H9 (cell line): ENCODE results near the gene RAB40C. TPM values are rescaled to one million over a fixed set of nuclear protein-coding genes. Genes with fewer than 3 reads are reported as not detected.

Experiments
- DNase-seq: peaks from one replicate; pipeline ENCODE4 v3.0.0-alpha.2; 2017
- H2AFZ ChIP-seq: one replicate; pipeline ENCODE4 v1.6.1; 2013; ENCODE audit warnings: mild to moderate bottlenecking, low read length, control low read depth, moderate library complexity
- H2AK5ac ChIP-seq: 2 replicates; pipeline ENCODE4 v1.6.1; 2013; ENCODE audit warnings: low read length, control low read depth, mixed read lengths; ENCODE audit not compliant: insufficient read length
- H2BK120ac ChIP-seq: one replicate; pipeline ENCODE4 v1.6.1; 2013; ENCODE audit warnings: low read depth, mild to moderate bottlenecking, low read length, control low read depth, inconsistent platforms; ENCODE audit not compliant: poor library complexity, severe bottlenecking
- H2BK12ac ChIP-seq: 2 replicates; pipeline ENCODE4 v1.6.1; 2013; ENCODE audit warnings: low read length, control low read depth, mixed read lengths, low read depth; ENCODE audit not compliant: insufficient read length
- H2BK15ac ChIP-seq: 2 replicates; pipeline ENCODE4 v1.6.1; 2013; ENCODE audit warnings: low read depth, low read length, control low read depth
- H2BK20ac ChIP-seq: one replicate; pipeline ENCODE4 v1.6.1; 2013; ENCODE audit warnings: low read depth, mild to moderate bottlenecking, low read length, control low read depth, inconsistent platforms; ENCODE audit not compliant: poor library complexity, severe bottlenecking
- H2BK5ac ChIP-seq: 2 replicates; pipeline ENCODE4 v1.6.1; 2013; ENCODE audit warnings: low read length, control low read depth, mixed read lengths; ENCODE audit not compliant: insufficient read length
- H3K14ac ChIP-seq: 2 replicates; pipeline ENCODE4 v1.6.1; 2013; ENCODE audit warnings: low read length, control low read depth; ENCODE audit not compliant: insufficient read depth
- H3K18ac ChIP-seq: 2 replicates; pipeline ENCODE4 v1.6.1; 2013; ENCODE audit warnings: low read depth, mild to moderate bottlenecking, mixed read lengths, low read length, control low read depth; ENCODE audit not compliant: insufficient read length
- H3K23ac ChIP-seq: 2 replicates; pipeline ENCODE4 v1.6.1; 2013; ENCODE audit warnings: low read length, control low read depth, mixed read lengths, low read depth; ENCODE audit not compliant: insufficient read length
- H3K23me2 ChIP-seq: 2 replicates; pipeline ENCODE4 v1.6.1; 2013; ENCODE audit warnings: low read depth, mild to moderate bottlenecking, mixed read lengths, low read length, control low read depth; ENCODE audit not compliant: insufficient read length, poor library complexity, severe bottlenecking
- H3K27ac ChIP-seq: 2 replicates; pipeline ENCODE4 v1.5.1; 2013; ENCODE audit warnings: low read length, control low read depth, mixed read lengths, low read depth; ENCODE audit not compliant: insufficient read length
- H3K27me3 ChIP-seq: 2 replicates; pipeline ENCODE4 v1.6.1; 2013; ENCODE audit warnings: low read length, control low read depth, inconsistent platforms; ENCODE audit not compliant: insufficient read depth
- H3K4ac ChIP-seq: 2 replicates; pipeline ENCODE4 v1.6.1; 2013; ENCODE audit warnings: low read depth, mild to moderate bottlenecking, control low read depth, inconsistent platforms, low read length, moderate library complexity
- H3K4me1 ChIP-seq: 2 replicates; pipeline ENCODE4 v1.6.1; 2013; ENCODE audit warnings: low read length, control low read depth, inconsistent platforms; ENCODE audit not compliant: insufficient read depth
- H3K4me2 ChIP-seq: 2 replicates; pipeline ENCODE4 v1.6.1; 2013; ENCODE audit warnings: low read length, control low read depth, mixed read lengths; ENCODE audit not compliant: insufficient read length, insufficient read depth
- H3K56ac ChIP-seq: 2 replicates; pipeline ENCODE4 v1.6.1; 2013; ENCODE audit warnings: low read depth, mild to moderate bottlenecking, mixed read lengths, low read length, control low read depth; ENCODE audit not compliant: insufficient read length
- H3K79me1 ChIP-seq: 2 replicates; pipeline ENCODE4 v1.6.1; 2013; ENCODE audit warnings: low read depth, mild to moderate bottlenecking, moderate library complexity, low read length, control low read depth, inconsistent platforms; ENCODE audit not compliant: insufficient read depth, poor library complexity, severe bottlenecking
- H3K79me2 ChIP-seq: 2 replicates; pipeline ENCODE4 v1.6.1; 2013; ENCODE audit warnings: low read length, control low read depth, inconsistent platforms; ENCODE audit not compliant: insufficient read depth
- H3K9ac ChIP-seq: 2 replicates; pipeline ENCODE4 v1.6.1; 2013; ENCODE audit warnings: low read length, control low read depth, mixed read lengths; ENCODE audit not compliant: insufficient read length; ENCODE audit errors: extremely low read depth
- H3K9me3 ChIP-seq: one replicate; pipeline ENCODE4 v1.6.1; 2013; ENCODE audit warnings: low read depth, low read length, inconsistent platforms; ENCODE audit not compliant: control insufficient read depth
- H3T11ph ChIP-seq: one replicate; pipeline ENCODE4 v1.6.1; 2013; ENCODE audit warnings: mild to moderate bottlenecking, low read length, control low read depth, inconsistent platforms
- H4K20me1 ChIP-seq: one replicate; pipeline ENCODE4 v1.6.1; 2013; ENCODE audit not compliant: control insufficient read depth, insufficient read length, insufficient read depth
- H4K5ac ChIP-seq: 2 replicates; pipeline ENCODE4 v1.6.1; 2013; ENCODE audit warnings: low read depth, mild to moderate bottlenecking, mixed read lengths, low read length, control low read depth; ENCODE audit not compliant: insufficient read length
- H4K8ac ChIP-seq: replicated peaks from 2 replicates; pipeline ENCODE4 v1.6.1; 2013; ENCODE audit warnings: low read length, control low read depth, mixed read lengths, low read depth; ENCODE audit not compliant: insufficient read length
- H4K91ac ChIP-seq: 2 replicates; pipeline ENCODE4 v1.6.1; 2013; ENCODE audit warnings: low read depth, mild to moderate bottlenecking, moderate library complexity, mixed read lengths, low read length, control low read depth; ENCODE audit not compliant: insufficient read length
- H3K27ac Mint-ChIP-seq, 3 experiments: 2 replicates in 2 of 3; 3 replicates in 1 of 3; pipeline ENCODE4 v1.8.0; 2020 to 2021; ENCODE audit warnings: mixed read lengths in 3 of 3, mild to moderate bottlenecking in 1 of 3, moderate library complexity in 1 of 3
- H3K27me3 Mint-ChIP-seq: 2 replicates; pipeline ENCODE4 v1.8.0; 2021; ENCODE audit warnings: low read depth, mild to moderate bottlenecking, moderate library complexity, mixed read lengths
- H3K36me3 Mint-ChIP-seq, 3 experiments: 2 replicates in 2 of 3; 3 replicates in 1 of 3; pipeline ENCODE4 v1.8.0; 2020 to 2021; ENCODE audit warnings: low read depth in 3 of 3, mixed read lengths in 3 of 3; ENCODE audit not compliant: insufficient read depth in 1 of 3
- H3K4me1 Mint-ChIP-seq, 2 experiments: 2 replicates each; pipeline ENCODE4 v1.8.0; 2020; ENCODE audit warnings: mixed read lengths in 2 of 2
- H3K4me3 Mint-ChIP-seq, 2 experiments: 2 replicates in 1 of 2; 3 replicates in 1 of 2; pipeline ENCODE4 v1.8.0; 2020 to 2021; ENCODE audit warnings: mild to moderate bottlenecking in 2 of 2, mixed read lengths in 2 of 2, moderate library complexity in 1 of 2
- H3K9me3 Mint-ChIP-seq, 2 experiments: 2 replicates in 1 of 2; 3 replicates in 1 of 2; pipeline ENCODE4 v1.8.0; 2020; ENCODE audit warnings: mild to moderate bottlenecking in 2 of 2, mixed read lengths in 2 of 2, moderate library complexity in 1 of 2
- CTCF ChIP-seq: fragments of 200-600 bp; sonication (generic); conservative IDR thresholded peaks from 3 replicates; pipeline ENCODE4 v1.8.0; 2021; ENCODE audit warnings: antibody characterized with exemption, mild to moderate bottlenecking
- WGBS: extraction: QIAGEN DNeasy Blood & Tissue Kit; methylation state at CpG from one replicate; pipeline ENCODE4 v1.1.7; 2013; ENCODE audit warnings: missing lambda C conversion rate, low lambda C conversion rate, mixed read lengths; ENCODE audit not compliant: insufficient read length; ENCODE audit errors: extremely low coverage; 5-methylcytosine and 5-hydroxymethylcytosine counted together
- total RNA-seq: library from RNA; stranded (reverse); gene quantifications from 2 replicates; pipeline ENCODE4 v1.2.1, GENCODE V29; 2021

The RAB40C gene
- total RNA-seq, 1 experiment from 2014 or later: 19.1 TPM

GRCh38 chr16:590188-590814 lies 435 bp downstream of the RAB40C start:
- H3K79me2 ChIP-seq: no peaks in the 10 kb centered on the region; the same call in 1 of the 2 replicates
- Mint-ChIP-seq H3K4me3 (peak overlapping the region; percentile 77 to 86), H3K4me1 (peaks cover 16 to 26% of the 10 kb centered on the region in 2 experiments), H3K27me3 (peaks cover 51% of the 10 kb centered on the region), H3K9me3 (0 out of 5 replicates have a peak, but pooled peaks cover 0 to 3% of the 10 kb centered on the region in 2 experiments), H3K27ac (peak overlapping the region in 1 of 3 experiments; percentile 47; a peak in 2 of 7 replicates), H3K36me3 (peaks cover 0 to 12% (median 7%) of the 10 kb centered on the region in 3 experiments; a peak in 6 of 7 replicates)
- no peaks in the 10 kb centered on the region for H3K4me1 ChIP-seq
- peaks cover 5% of the 10 kb centered on the region for H3K23me2 ChIP-seq
- H4K8ac ChIP-seq: no peak overlapping the region
- no peak overlapping the region for H2BK5ac ChIP-seq
- H3K27ac ChIP-seq: no peak overlapping the region
- no peak overlapping the region for H3K23ac ChIP-seq
- no peak overlapping the region; the same call in 1 of the 2 replicates for H3K14ac ChIP-seq
- H2BK15ac ChIP-seq: no peak overlapping the region
- H3K9me3 ChIP-seq: no peaks in the 10 kb centered on the region
- H2BK20ac ChIP-seq: no peak overlapping the region
- H3K4me2 ChIP-seq: peak overlapping the region; percentile 61
- no peak overlapping the region for H3K56ac ChIP-seq
- H3T11ph ChIP-seq: no peak overlapping the region
- DNase-seq: no peak
- H3K27me3 ChIP-seq: peaks cover 7% of the 10 kb centered on the region; the same call in 1 of the 2 replicates
- H2AK5ac ChIP-seq: no peak overlapping the region
- no peak for TF ChIP-seq CTCF
- H4K91ac ChIP-seq: no peak overlapping the region
- no CpG with 5 or more reads among the region's 71 CpGs for WGBS
- H3K18ac ChIP-seq: no peak overlapping the region
- H3K9ac ChIP-seq: no peak overlapping the region
- no peak overlapping the region for H2AFZ ChIP-seq
- H3K79me1 ChIP-seq: peaks cover 3% of the 10 kb centered on the region
- H2BK12ac ChIP-seq: no peak overlapping the region
- no peak overlapping the region for H4K5ac ChIP-seq
- no peak overlapping the region for H2BK120ac ChIP-seq
- H3K4ac ChIP-seq: no peak overlapping the region
- H4K20me1 ChIP-seq: no peaks in the 10 kb centered on the region
